ENCODE data around the gene BTD.

Gene BTD

DNA sequence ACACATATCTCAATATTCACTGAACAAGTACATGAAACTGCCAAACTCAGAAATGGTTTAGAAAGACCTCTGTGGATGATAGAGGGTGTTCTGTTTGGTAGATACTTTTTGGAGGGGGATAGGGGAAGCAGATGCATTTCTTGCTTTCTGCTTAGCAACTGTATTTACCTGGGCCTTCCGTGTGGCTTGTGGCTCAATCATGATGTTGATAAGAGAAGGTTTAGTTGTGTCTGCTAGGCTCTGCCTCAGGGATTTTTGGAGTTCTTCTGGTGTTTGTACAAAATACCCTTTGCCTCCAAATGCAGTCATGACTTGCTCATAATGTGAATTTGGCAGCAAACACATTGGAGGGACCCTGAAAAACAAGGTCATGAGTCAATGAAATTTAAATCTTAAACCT is 38.4 kb upstream of the BTD start:
- Histone ChIP-seq H4K20me1 (ENCODE audit: insufficient read depth, low read length) (no peaks in the 10 kb centered on the region), H3K27me3 (ENCODE audit: insufficient read depth, low read length, poor library complexity) (no peaks in the 10 kb centered on the region), H3K9ac (ENCODE audit: low read depth, low read length) (no peak overlapping the region), H3K4me2 (ENCODE audit: insufficient read depth, low read length) (no peak overlapping the region), H3K79me2 (ENCODE audit: insufficient read depth, low read length) (no peaks in the 10 kb centered on the region), H3K4me3 (ENCODE audit: low read depth in 1 of 2, low read length in 2 of 2) (no peak overlapping the region), H3K36me3 (ENCODE audit: insufficient read depth, low read length) (peaks cover 85% of the 10 kb centered on the region), H3K4me1 (ENCODE audit: insufficient read depth, low read length) (no peaks in the 10 kb centered on the region), H3K27ac (ENCODE audit: low read length) (no peak overlapping the region), H3K9me3 (ENCODE audit: insufficient read depth, low read length, severe bottlenecking) (no peaks in the 10 kb centered on the region), H2AFZ (ENCODE audit: low read depth, low read length) (no peak overlapping the region)
- TF ChIP-seq, protein P1, sequence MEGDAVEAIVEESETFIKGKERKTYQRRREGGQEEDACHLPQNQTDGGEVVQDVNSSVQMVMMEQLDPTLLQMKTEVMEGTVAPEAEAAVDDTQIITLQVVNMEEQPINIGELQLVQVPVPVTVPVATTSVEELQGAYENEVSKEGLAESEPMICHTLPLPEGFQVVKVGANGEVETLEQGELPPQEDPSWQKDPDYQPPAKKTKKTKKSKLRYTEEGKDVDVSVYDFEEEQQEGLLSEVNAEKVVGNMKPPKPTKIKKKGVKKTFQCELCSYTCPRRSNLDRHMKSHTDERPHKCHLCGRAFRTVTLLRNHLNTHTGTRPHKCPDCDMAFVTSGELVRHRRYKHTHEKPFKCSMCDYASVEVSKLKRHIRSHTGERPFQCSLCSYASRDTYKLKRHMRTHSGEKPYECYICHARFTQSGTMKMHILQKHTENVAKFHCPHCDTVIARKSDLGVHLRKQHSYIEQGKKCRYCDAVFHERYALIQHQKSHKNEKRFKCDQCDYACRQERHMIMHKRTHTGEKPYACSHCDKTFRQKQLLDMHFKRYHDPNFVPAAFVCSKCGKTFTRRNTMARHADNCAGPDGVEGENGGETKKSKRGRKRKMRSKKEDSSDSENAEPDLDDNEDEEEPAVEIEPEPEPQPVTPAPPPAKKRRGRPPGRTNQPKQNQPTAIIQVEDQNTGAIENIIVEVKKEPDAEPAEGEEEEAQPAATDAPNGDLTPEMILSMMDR (IDR thresholded peaks at IDR 0.05; ENCODE audit: borderline replicate concordance, extremely low read depth, low read length, poor library complexity, severe bottlenecking) = no peak
- TF ChIP-seq EZH2 (IDR thresholded peaks at IDR 0.05; ENCODE audit: borderline replicate concordance, low read depth, low read length, severe bottlenecking) = no peak
- no peak for ATAC-seq (ENCODE audit: insufficient read depth, low read depth)
- no peak for DNase-seq

DNA sequence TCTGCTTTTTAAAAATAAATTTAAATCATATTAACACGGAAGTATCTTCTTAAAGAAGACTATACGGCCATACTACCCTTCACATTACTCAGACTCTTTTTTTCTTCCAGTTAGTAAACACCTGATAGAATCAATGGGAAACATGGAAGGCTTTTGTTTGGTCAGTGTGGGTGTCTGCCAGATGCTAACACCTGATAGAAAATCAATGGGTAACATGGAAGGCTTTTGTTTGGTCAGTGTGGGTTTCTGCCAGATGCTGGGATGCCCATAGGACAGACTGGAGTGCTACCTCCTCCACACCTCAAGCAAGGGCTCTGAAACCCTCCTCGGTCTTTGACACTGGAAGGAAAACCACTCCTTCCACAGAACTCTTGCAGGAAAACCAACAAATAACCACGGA is 29.4 kb upstream of the BTD start:
- DNase-seq (no peak), ATAC-seq (ENCODE audit: insufficient read depth, low read depth) (no peak)
- peaks cover 43% of the 10 kb centered on the region for H3K36me3 ChIP-seq (ENCODE audit: insufficient read depth, low read length)
- no peaks in the 10 kb centered on the region for H4K20me1 ChIP-seq (ENCODE audit: insufficient read depth, low read length)
- H2AFZ ChIP-seq (ENCODE audit: low read depth, low read length) = no peak overlapping the region
- no peak for TF ChIP-seq EZH2 (IDR thresholded peaks at IDR 0.05; ENCODE audit: borderline replicate concordance, low read depth, low read length, severe bottlenecking)
- TF ChIP-seq, protein P1 (IDR thresholded peaks at IDR 0.05; ENCODE audit: borderline replicate concordance, extremely low read depth, low read length, poor library complexity, severe bottlenecking) = no peak
- no peak overlapping the region for H3K9ac ChIP-seq (ENCODE audit: low read depth, low read length)
- H3K27ac ChIP-seq (ENCODE audit: low read length) = no peak overlapping the region
- no peaks in the 10 kb centered on the region for H3K79me2 ChIP-seq (ENCODE audit: insufficient read depth, low read length)
- no peaks in the 10 kb centered on the region for H3K4me1 ChIP-seq (ENCODE audit: insufficient read depth, low read length)
- H3K27me3 ChIP-seq (ENCODE audit: insufficient read depth, low read length, poor library complexity) = no peaks in the 10 kb centered on the region
- H3K9me3 ChIP-seq (ENCODE audit: insufficient read depth, low read length, severe bottlenecking) = no peaks in the 10 kb centered on the region
- H3K4me2 ChIP-seq (ENCODE audit: insufficient read depth, low read length) = no peak overlapping the region
- H3K4me3 ChIP-seq (ENCODE audit: low read depth in 1 of 2, low read length in 2 of 2) = no peak overlapping the region

DNA sequence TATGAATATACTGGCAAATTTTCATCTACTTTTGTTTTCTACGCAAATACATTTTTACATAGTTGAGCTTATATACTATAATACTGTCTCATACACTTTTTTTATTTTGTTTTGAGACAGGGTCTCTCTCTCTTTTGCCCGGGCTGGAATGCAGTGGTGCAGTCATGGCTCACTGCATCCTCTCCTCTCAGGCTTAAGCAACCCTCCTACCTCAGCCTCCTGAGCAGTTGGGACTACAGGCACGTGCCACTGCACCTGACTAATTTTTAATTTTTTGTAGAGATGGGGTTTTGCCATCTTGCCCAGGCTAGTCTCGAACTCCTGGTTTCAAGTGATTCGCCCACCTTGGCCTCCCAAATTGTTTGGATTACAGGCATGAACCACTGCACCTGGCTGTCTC is 26.1 kb upstream of the BTD start:
- no peaks in the 10 kb centered on the region for H3K4me1 ChIP-seq (ENCODE audit: insufficient read depth, low read length)
- no peak overlapping the region for H3K4me2 ChIP-seq (ENCODE audit: insufficient read depth, low read length)
- H3K36me3 ChIP-seq (ENCODE audit: insufficient read depth, low read length) = peaks cover 39% of the 10 kb centered on the region; the same call in 1 of the 2 replicates
- H2AFZ ChIP-seq (ENCODE audit: low read depth, low read length) = no peak overlapping the region
- no peaks in the 10 kb centered on the region for H3K79me2 ChIP-seq (ENCODE audit: insufficient read depth, low read length)
- no peaks in the 10 kb centered on the region for H4K20me1 ChIP-seq (ENCODE audit: insufficient read depth, low read length)
- H3K4me3 ChIP-seq (ENCODE audit: low read depth in 1 of 2, low read length in 2 of 2) = no peak overlapping the region
- no peaks in the 10 kb centered on the region for H3K27me3 ChIP-seq (ENCODE audit: insufficient read depth, low read length, poor library complexity)
- H3K9ac ChIP-seq (ENCODE audit: low read depth, low read length) = no peak overlapping the region
- TF ChIP-seq, protein P1 (IDR thresholded peaks at IDR 0.05; ENCODE audit: borderline replicate concordance, extremely low read depth, low read length, poor library complexity, severe bottlenecking) = no peak
- no peak for TF ChIP-seq EZH2 (IDR thresholded peaks at IDR 0.05; ENCODE audit: borderline replicate concordance, low read depth, low read length, severe bottlenecking)
- no peak overlapping the region for H3K27ac ChIP-seq (ENCODE audit: low read length)
- ATAC-seq (ENCODE audit: insufficient read depth, low read depth) (no peak), DNase-seq (no peak)
- no peaks in the 10 kb centered on the region for H3K9me3 ChIP-seq (ENCODE audit: insufficient read depth, low read length, severe bottlenecking)

DNA sequence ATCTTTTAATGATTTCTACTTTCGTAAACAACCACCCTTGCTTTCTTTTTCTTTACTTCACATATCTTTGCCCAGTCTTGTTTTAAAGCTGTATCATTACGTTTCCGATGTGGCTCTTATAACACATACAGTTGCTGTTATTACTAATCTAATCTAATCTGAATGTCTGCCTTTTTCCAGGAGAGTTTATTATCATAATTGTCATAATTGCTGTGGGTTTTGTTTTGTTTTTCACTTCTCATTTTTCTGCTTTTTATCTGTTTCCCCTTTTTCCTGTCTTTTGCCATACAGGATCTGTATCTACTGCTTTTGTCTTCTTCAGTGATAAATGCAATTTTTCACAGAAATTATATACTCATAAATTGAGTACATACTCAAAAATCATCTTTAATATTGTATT is 25.1 kb upstream of the BTD start:
- Histone ChIP-seq H2AFZ (ENCODE audit: low read depth, low read length) (no peak overlapping the region), H3K4me1 (ENCODE audit: insufficient read depth, low read length) (no peaks in the 10 kb centered on the region), H3K9ac (ENCODE audit: low read depth, low read length) (no peak overlapping the region), H3K9me3 (ENCODE audit: insufficient read depth, low read length, severe bottlenecking) (no peaks in the 10 kb centered on the region), H3K4me2 (ENCODE audit: insufficient read depth, low read length) (no peak overlapping the region), H3K79me2 (ENCODE audit: insufficient read depth, low read length) (no peaks in the 10 kb centered on the region), H4K20me1 (ENCODE audit: insufficient read depth, low read length) (no peaks in the 10 kb centered on the region), H3K27ac (ENCODE audit: low read length) (no peak overlapping the region), H3K36me3 (ENCODE audit: insufficient read depth, low read length) (peaks cover 37% of the 10 kb centered on the region; the same call in 1 of the 2 replicates), H3K4me3 (ENCODE audit: low read depth in 1 of 2, low read length in 2 of 2) (no peak overlapping the region), H3K27me3 (ENCODE audit: insufficient read depth, low read length, poor library complexity) (no peaks in the 10 kb centered on the region)
- TF ChIP-seq EZH2 (IDR thresholded peaks at IDR 0.05; ENCODE audit: borderline replicate concordance, low read depth, low read length, severe bottlenecking) = no peak
- TF ChIP-seq, protein P1 (IDR thresholded peaks at IDR 0.05; ENCODE audit: borderline replicate concordance, extremely low read depth, low read length, poor library complexity, severe bottlenecking) = no peak
- no peak for DNase-seq
- ATAC-seq (ENCODE audit: insufficient read depth, low read depth) = no peak

Data from DND-41 (cell line).